GM10266 (cell line): ENCODE results near the gene NOL4L.

ENCODE experiments used
- DNase-seq: peaks from one replicate; pipeline ENCODE4 v3.0.0; 2012; ENCODE audit errors: extremely low spot score
- TF ChIP-seq, protein P1 (sequence below): IDR thresholded peaks from 2 replicates; pipeline ENCODE4 v1.5.1; 2012; ENCODE audit warnings: mild to moderate bottlenecking, low read depth; ENCODE audit not compliant: control insufficient read depth, insufficient read depth; ENCODE audit errors: missing control alignments

Gene NOL4L

DNA sequence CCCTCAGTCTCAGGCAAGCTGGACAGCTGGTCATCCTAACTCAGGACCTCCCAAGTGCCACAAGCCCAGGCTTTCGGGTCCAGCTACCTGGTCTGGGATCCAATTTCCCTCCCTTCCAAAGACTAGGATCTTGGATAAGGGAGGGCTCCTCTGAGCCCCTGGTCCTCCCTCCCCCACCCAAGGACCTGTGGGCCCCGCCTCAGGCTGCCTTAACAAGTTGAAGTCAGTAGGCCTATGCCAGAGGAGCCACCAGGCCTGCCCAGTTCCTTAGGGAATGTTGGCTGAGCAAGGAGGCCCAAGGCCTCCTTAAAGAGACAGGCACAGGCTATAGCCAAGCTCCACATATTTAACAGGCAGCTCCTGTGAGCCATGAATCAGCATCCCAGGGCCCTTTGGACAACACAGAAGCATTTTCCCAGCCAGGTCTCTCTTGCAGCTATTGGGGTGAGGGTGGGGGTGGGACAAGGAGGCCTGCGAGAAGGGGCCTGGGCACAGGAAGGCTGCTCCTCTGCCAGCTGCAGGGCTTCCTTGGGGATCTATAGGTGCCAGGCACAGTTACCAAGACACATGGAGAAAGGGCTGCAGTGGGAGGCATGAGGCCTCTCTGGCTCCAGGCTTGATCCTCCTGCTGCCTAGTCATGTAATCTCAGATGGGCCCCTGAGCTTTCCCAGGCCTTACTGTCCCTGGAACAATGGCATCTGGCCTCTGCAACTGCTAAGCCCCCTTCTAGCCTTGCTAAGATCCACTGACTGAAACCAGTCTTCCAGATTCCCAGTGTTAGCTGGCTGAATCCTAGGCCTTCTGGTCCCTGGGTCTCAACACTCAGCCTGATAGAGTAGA lies 27.4 kb upstream of the NOL4L start:
- TF ChIP-seq, protein P1, sequence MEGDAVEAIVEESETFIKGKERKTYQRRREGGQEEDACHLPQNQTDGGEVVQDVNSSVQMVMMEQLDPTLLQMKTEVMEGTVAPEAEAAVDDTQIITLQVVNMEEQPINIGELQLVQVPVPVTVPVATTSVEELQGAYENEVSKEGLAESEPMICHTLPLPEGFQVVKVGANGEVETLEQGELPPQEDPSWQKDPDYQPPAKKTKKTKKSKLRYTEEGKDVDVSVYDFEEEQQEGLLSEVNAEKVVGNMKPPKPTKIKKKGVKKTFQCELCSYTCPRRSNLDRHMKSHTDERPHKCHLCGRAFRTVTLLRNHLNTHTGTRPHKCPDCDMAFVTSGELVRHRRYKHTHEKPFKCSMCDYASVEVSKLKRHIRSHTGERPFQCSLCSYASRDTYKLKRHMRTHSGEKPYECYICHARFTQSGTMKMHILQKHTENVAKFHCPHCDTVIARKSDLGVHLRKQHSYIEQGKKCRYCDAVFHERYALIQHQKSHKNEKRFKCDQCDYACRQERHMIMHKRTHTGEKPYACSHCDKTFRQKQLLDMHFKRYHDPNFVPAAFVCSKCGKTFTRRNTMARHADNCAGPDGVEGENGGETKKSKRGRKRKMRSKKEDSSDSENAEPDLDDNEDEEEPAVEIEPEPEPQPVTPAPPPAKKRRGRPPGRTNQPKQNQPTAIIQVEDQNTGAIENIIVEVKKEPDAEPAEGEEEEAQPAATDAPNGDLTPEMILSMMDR = no peak
- no peak for DNase-seq

DNA sequence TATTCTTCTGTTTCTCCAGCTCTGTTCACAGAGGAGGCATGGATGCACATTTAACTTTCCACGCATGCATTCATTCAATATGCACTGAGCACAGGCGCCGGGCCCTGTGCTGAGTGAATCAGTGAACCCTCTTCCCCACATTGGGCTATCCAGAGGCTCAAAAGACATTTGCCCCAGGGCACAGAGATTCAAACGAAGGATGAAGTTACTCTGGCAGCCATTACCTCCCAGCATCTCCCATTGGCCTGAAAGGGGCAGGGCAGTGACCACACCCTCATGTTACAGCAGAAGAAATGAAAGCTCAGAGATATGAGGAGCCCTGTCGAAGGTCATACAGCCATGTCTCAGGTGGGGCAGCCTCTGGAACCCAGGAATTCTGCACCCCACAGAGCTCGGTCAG lies 26.7 kb upstream of the NOL4L start:
- DNase-seq = no peak
- TF ChIP-seq, protein P1 = no peak

DNA sequence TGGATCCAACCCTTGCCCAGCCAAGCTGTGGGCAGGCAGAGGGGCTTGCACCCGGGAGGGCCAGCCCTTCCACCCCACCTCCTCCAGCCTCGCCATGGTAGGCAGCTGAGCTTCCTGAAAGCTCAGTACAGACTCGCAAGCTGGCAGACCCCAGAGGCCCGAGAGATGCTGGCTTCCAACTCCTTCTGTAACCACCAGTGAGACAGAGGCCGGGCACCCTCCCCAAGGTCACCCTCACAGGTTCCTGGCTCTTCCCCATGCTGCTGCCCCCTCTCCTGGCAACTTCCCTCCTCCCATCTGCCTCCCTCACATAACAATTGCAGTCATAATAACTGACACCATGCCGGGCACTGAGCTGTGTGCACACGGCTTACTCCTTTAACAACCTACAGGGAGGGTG lies 26.2 kb upstream of the NOL4L start:
- TF ChIP-seq, protein P1 = no peak
- DNase-seq = no peak

DNA sequence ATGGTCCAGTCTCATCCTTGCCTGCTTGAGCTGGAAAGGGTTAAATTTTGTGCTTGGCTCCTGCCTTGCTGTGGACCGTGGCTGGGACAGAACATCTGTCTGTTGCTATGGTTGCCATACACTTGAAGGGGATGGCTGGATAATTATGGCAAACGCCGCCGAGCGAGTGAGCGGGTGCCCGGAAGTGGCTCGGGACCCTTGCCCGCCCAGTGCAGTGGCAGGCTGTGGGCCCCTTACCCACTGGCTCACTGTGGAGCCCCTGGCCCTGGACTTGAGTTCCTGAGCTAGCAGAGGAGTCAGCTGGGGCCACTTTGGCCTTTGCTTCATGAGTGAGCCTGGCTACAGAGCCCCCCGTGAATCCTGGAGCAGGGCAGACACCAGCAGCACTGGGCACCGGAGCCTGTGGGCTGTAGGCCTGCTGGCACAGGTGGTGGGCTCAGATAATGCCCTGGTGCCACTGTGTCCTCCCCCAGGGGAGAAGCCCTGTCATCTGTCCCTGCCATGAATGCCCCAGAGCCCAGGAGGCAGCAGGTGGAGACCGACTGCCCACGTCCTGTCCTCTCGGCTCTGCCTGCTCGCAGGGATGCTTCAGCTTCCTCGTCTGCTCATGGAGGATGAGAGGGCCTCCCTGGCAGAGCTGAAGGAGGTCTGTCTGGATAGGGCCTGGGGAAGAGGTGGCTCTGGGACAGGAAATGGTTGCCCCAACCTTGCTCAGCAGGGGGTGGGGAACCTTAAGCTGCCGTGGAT lies 25.5 kb upstream of the NOL4L start:
- no peak for DNase-seq

DNA sequence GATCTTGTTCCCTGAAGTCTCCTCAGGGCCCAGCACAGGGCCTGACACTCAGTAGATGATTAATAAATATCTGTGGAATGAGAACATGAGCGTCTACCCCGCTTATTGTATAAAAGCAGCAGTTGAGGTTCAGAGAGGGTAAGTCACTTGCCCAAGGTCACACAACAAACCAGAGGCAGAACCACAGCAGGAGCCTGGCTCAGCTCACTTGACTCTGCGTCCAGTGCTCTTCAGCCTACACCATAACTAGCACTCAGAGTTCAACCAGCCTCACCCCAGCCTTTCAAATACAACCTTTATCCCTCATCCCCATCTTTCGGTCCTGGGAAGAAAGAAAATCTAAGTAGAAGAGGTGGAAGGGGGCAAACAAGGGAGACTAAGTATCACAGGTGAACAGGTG lies 24.9 kb upstream of the NOL4L start:
- TF ChIP-seq, protein P1 = no peak
- DNase-seq = no peak

More for the DNA sequence above, 25.5 kb upstream of the NOL4L start:
- TF ChIP-seq, protein P1 = no peak

DNA sequence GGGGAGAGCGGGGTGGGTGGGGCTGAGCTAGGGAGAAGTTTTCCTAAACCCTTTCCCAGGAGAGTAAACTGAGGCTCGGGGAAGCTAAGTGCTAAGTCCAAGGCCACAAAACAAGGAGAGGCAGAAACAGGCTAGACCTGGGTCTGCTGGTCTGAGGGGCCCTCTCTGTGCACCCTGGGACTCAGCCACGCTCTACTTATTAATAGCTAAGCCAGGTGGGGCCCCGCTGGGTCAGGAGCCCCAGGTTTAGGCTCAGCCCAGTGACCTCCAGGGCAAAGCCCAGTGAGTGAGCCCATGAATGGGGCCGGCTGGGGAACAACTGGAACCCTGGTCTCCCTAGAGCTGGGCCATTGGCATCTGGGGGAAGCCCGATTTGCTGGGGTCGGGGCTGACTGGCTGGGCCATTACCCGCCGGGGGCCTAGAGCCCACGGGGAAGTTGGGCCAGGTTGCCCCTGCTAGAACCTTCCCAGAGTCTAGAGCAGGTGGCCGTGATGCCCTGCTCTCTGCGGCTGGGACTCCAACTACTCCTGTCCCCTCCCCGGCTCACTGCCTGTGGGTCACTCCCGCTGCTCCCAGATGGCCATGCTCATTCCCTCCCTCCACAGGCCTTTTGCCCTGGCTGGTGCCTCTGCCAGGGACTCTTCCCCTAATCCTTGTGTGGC lies 24.1 kb upstream of the NOL4L start:
- TF ChIP-seq, protein P1 = no peak

More for the DNA sequence above, 24.1 kb upstream of the NOL4L start:
- DNase-seq = no peak
